ENCODE measurements around the gene STXBP1.
"Not testable (repeated sequence)": the region's sequence is repeated elsewhere in the genome, so short reads cannot be mapped to it uniquely, and the experiment has no call there.

STXBP1 gene

GRCh38 chr9:127621339-127621970 is 9.4 kb downstream of the STXBP1 start:
- not testable (repeated sequence) for DNase-seq (ENCODE audit: low spot score)

- DNase-seq (ENCODE audit: low spot score), result no peak
Measured at GRCh38 chr9:127626752-127627493, 14.8 kb downstream of the STXBP1 start.

DNA sequence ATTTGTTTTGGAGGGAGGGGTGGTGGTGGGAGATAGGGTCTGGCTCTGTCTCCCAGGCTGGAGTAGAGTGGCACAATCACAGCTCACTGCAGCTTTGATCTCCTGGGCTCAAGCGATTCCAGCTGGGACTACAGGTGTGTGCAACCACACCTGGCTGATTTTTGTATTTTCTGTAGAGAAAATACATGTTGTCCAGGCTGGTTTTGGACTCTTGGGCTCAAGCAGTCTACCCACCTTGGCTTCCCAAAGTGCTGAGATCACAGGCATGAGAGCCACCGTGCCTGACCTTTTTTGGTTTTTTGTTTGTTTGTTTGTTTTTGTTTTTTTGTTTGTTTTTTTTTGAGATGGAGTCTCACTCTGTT is 15.4 kb downstream of the STXBP1 start:
- no peak for DNase-seq (ENCODE audit: low spot score)

- no peak for DNase-seq (ENCODE audit: low spot score)
Measured at GRCh38 chr9:127628758-127629467, 16.8 kb downstream of the STXBP1 start.

- DNase-seq (ENCODE audit: low spot score), result no peak
Measured at GRCh38 chr9:127629468-127630081, 17.5 kb downstream of the STXBP1 start.

DNA sequence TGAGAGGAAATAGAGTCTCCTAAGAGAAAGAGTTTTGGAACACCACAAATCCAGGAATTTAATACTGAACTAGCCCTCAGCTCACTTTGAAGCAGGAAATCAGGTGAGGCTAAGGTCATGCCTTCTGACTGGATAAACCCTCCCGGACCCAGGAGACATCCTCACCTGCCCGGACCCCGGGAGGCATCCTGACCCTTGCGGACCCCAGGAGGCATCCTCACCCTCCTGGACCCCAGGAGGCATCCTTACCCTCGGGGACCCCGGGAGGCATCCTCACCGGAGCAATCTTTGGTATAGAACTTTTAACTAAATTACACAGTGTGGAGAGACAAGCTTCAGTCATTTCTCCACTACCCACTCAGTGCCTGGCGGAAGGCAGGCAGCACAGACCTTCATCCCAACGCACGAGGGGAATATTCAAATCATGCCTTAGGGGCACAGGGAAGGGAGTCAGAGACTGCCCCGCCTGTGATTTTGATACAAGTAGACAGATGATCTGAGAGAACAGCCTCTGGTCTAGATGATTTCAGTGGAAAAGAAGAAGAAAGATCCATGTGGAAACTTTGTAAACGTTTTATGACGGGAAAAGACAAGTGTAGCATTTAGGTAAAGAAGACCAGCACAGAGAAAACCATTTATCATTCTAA is 21.3 kb downstream of the STXBP1 start:
- no peak for DNase-seq (ENCODE audit: low spot score)

DNA sequence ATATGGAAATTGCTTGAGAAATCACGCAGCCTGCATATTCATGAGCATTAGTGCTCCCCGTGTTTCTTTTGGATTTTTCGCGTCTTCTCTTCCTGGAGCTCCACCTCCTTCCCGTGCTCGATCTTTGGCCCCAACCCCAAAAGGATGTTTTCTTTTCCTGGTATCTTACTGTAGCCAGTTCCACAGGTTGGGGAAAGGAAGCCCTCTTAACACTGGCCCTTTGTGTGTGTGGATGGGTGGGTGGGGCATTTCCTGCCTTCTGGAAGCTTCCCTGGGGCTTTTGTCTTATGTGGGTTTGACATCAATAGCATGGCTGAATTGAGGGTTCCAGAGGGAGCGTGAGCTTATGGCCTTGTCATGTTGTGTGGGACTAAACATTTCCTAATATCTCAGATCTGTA is 21.9 kb downstream of the STXBP1 start:
- no peak for DNase-seq (ENCODE audit: low spot score)

GRCh38 chr9:127634698-127635097 is 22.6 kb downstream of the STXBP1 start:
- DNase-seq (ENCODE audit: low spot score), result no peak

- DNase-seq (ENCODE audit: low spot score), result no peak
Measured at GRCh38 chr9:127635201-127635735, 23.2 kb downstream of the STXBP1 start.

- peak; percentile 47 for DNase-seq (ENCODE audit: low spot score)
Measured at GRCh38 chr9:127637322-127637847, 25.3 kb downstream of the STXBP1 start.

DNA sequence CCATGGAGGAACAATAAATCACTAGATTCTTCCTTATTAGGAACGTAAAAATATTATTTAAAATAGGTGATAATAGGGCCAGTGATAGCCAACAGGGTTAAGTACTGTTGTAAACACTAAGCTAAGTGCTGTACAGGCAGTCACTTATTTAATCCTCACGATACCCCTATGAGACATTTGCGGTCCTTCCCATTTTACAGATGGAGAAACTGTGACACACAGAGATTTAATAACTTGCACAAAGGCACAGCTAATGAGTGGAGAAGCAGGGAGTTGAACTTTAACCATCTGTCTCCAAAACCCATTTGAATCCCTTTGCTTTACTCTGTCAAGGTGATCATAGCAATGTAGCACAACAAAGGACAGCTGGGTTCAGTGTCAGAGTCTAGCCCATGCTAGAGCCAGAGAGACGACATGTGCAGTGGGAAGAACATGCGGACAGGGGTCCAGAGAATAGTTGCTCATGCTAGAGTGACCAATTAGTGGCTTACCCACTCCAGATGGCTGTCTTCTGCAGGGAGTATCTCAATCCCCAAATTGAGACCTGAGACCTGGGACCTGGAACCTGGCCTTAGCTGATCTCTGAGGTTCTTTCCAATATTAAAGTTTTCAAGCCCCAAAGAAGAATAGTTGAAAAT is 28.9 kb downstream of the STXBP1 start:
- DNase-seq (ENCODE audit: low spot score), result no peak

- DNase-seq (ENCODE audit: low spot score), result no peak
Measured at GRCh38 chr9:127642082-127642740, 30.1 kb downstream of the STXBP1 start.

GRCh38 chr9:127644146-127644827 is 32.2 kb downstream of the STXBP1 start:
- DNase-seq (ENCODE audit: low spot score), result no peak

- no peak for DNase-seq (ENCODE audit: low spot score)
Measured at GRCh38 chr9:127644943-127645342, 32.9 kb downstream of the STXBP1 start.

DNA sequence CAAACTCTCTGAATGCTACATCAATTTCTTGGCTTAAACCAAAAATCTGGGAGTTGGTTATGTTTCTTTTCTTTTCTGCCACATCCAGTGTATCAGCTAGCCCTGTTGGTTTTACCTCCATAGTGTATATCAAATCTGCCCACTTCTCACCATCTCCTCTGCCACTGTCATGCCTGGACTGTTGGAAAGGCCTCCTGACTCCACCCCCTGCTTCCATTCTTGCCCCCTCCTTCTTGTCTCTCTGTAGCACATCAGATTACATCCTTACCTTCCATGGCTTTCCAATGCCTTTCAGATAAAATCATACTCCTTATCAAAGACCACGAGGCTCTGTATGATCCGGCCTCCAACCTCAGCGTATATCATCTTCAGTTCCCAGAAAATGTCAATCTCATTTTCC is 35.4 kb downstream of the STXBP1 start:
- no peak for DNase-seq (ENCODE audit: low spot score)

GRCh38 chr9:127650518-127650917 is 38.4 kb downstream of the STXBP1 start:
- DNase-seq (ENCODE audit: low spot score), result no peak

DNA sequence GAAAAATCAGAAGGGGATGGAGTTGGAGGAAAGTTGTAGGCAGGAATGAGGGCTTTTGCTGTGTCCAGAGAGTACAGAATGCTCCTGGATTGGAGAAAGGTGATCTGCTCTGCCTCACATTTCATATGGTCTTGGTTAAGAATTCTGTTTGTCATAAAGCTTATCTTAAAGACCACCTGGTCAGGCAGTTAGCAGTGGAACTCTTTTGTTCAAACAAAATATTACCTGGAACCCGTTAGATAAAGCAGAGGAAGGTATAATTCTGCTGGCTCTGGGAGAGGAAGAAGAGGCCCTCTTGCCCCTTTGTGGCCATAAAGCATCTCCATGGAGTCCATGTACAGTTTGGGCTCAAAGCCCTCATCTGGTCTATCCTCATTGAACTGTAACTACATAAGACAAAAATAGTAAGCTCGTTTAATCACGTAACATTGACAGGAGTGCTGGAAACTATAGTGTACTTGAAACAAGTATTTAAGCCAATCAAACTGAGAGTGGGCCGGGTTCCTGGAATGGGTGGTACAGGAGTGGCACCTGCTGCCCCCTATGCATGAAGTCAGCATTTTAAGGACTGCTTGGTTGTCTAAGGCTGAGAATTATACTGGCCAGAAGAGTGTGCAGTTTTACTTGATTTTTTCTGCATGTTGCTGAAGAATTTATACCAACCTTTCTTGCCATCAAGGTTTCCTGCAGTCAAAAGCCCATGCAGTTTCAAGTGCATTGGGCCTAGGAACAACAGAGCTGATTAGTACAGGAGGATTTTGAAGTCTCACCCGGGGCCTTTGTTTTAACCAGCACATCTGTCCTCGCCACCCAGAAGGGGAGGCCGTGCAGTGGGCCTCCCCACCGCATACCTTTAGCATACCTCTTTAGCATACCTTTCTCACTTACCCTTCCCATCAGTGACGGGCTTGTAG is 39.9 kb downstream of the STXBP1 start:
- DNase-seq (ENCODE audit: low spot score), result no peak

DNA sequence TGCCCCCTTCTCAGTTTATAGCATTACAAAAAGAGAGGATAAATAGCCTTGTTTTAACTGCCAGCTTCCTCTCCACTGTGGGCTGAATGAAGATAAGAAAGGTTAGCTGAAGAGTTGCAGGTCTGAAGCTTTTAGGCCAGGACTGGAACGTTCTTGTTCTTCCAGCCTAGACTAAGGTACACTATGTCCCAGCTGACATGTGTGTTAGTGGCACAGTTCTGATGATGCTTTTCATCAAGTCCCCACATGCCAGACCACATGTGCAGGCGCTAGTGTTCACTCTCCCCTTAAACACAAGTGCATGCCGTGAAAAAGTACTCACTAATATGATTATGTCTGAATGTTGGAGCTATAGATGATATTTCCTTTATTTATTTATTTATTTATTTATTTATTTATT is 40.7 kb downstream of the STXBP1 start:
- DNase-seq (ENCODE audit: low spot score), result no peak

GRCh38 chr9:127654619-127655018 is 42.5 kb downstream of the STXBP1 start:
- DNase-seq (ENCODE audit: low spot score), result no peak

All from LoVo (cell line).